ENCODE data around the gene CDHR5. TPM values are rescaled to one million over a fixed set of nuclear protein-coding genes. Genes with fewer than 3 reads are reported as not detected.

CDHR5 gene
- total RNA-seq, 1 donor from 2014 or later, result 0.24 TPM

GRCh38 chr11:641806-642370, 17.1 kb upstream of the CDHR5 start:
- DNase-seq (ENCODE audit: low spot score, unreplicated experiment), result no peak
- H3K36me3 Mint-ChIP-seq (ENCODE audit: insufficient read depth), result peaks cover 3% of the 10 kb centered on the region
- peaks cover 7% of the 10 kb centered on the region for H3K4me1 Mint-ChIP-seq (ENCODE audit: low read depth)
- H3K9me3 Mint-ChIP-seq (ENCODE audit: low read depth), result no peaks in the 10 kb centered on the region
- H3K27me3 Mint-ChIP-seq, result peaks cover 23% of the 10 kb centered on the region
- no peak overlapping the region for H3K27ac Mint-ChIP-seq
- no peak overlapping the region for H3K4me3 Mint-ChIP-seq (ENCODE audit: low read depth)
- no peak for TF ChIP-seq CTCF (IDR thresholded peaks at IDR 0.05; ENCODE audit: unreplicated experiment)

- Mint-ChIP-seq H3K27ac (no peak overlapping the region), H3K4me3 (ENCODE audit: low read depth) (no peak overlapping the region), H3K9me3 (ENCODE audit: low read depth) (no peaks in the 10 kb centered on the region), H3K4me1 (ENCODE audit: low read depth) (peaks cover 9% of the 10 kb centered on the region), H3K36me3 (ENCODE audit: insufficient read depth) (peaks cover 3% of the 10 kb centered on the region), H3K27me3 (peaks cover 38% of the 10 kb centered on the region)
- TF ChIP-seq CTCF (IDR thresholded peaks at IDR 0.05; ENCODE audit: unreplicated experiment), result no peak
- no peak for DNase-seq (ENCODE audit: low spot score, unreplicated experiment)
Observed at GRCh38 chr11:640021-640706, 15.4 kb upstream of the CDHR5 start.

GRCh38 chr11:639332-639955, 14.7 kb upstream of the CDHR5 start:
- H3K4me1 Mint-ChIP-seq (ENCODE audit: low read depth), result peaks cover 9% of the 10 kb centered on the region
- peak overlapping the region; percentile 40 for H3K4me3 Mint-ChIP-seq (ENCODE audit: low read depth)
- peaks cover 45% of the 10 kb centered on the region for H3K27me3 Mint-ChIP-seq
- H3K9me3 Mint-ChIP-seq (ENCODE audit: low read depth), result no peaks in the 10 kb centered on the region
- no peak overlapping the region for H3K27ac Mint-ChIP-seq
- no peak for TF ChIP-seq CTCF (IDR thresholded peaks at IDR 0.05; ENCODE audit: unreplicated experiment)
- peaks cover 4% of the 10 kb centered on the region for H3K36me3 Mint-ChIP-seq (ENCODE audit: insufficient read depth)
- DNase-seq (ENCODE audit: low spot score, unreplicated experiment), result no peak

- Mint-ChIP-seq H3K9me3 (ENCODE audit: low read depth) (no peaks in the 10 kb centered on the region), H3K27ac (no peak overlapping the region), H3K4me1 (ENCODE audit: low read depth) (peaks cover 9% of the 10 kb centered on the region), H3K4me3 (ENCODE audit: low read depth) (peak overlapping the region; percentile 40), H3K27me3 (peaks cover 46% of the 10 kb centered on the region), H3K36me3 (ENCODE audit: insufficient read depth) (peaks cover 4% of the 10 kb centered on the region)
- DNase-seq (ENCODE audit: low spot score, unreplicated experiment), result no peak
- no peak for TF ChIP-seq CTCF (IDR thresholded peaks at IDR 0.05; ENCODE audit: unreplicated experiment)
Observed at GRCh38 chr11:638631-639331, 14.0 kb upstream of the CDHR5 start.

All from progenitor cell of endocrine pancreas (in vitro differentiated cells).